Glutamatergic neuron (in vitro differentiated cells): ENCODE data around the gene ZNF428. TPM values are rescaled to one million over a fixed set of nuclear protein-coding genes. Genes with fewer than 3 reads are reported as not detected.

Experiments
- DNase-seq: peaks from one replicate; pipeline ENCODE4 v3.0.0; 2022
- H3K27ac Mint-ChIP-seq: one replicate; pipeline ENCODE4 v1.8.0; 2020; ENCODE audit warnings: mild to moderate bottlenecking, mixed read lengths, inconsistent platforms; ENCODE audit not compliant: unreplicated experiment
- H3K27me3 Mint-ChIP-seq: one replicate; pipeline ENCODE4 v1.8.0; 2020; ENCODE audit warnings: mild to moderate bottlenecking, moderate library complexity, mixed read lengths, inconsistent platforms; ENCODE audit not compliant: unreplicated experiment
- H3K36me3 Mint-ChIP-seq: one replicate; pipeline ENCODE4 v1.8.0; 2020; ENCODE audit warnings: mild to moderate bottlenecking, mixed read lengths, inconsistent platforms; ENCODE audit not compliant: unreplicated experiment
- H3K4me1 Mint-ChIP-seq: one replicate; pipeline ENCODE4 v1.8.0; 2020; ENCODE audit warnings: mild to moderate bottlenecking, low read depth, mixed read lengths, inconsistent platforms; ENCODE audit not compliant: unreplicated experiment
- H3K4me3 Mint-ChIP-seq: one replicate; pipeline ENCODE4 v1.8.0; 2020; ENCODE audit warnings: mild to moderate bottlenecking, mixed read lengths, inconsistent platforms; ENCODE audit not compliant: unreplicated experiment
- H3K9me3 Mint-ChIP-seq: one replicate; pipeline ENCODE4 v1.8.0; 2020; ENCODE audit warnings: mild to moderate bottlenecking, moderate library complexity, mixed read lengths, inconsistent platforms; ENCODE audit not compliant: unreplicated experiment
- total RNA-seq: library from RNA; stranded (reverse); fragmentation: NEBNext Ultra II Directional; extraction: Animal tissue kit (Norgen Biotek cat#: 25700); gene quantifications from one replicate; pipeline ENCODE4 v1.2.1, GENCODE V29; 2021; ENCODE audit not compliant: unreplicated experiment
- TF ChIP-seq, protein P1 (sequence below): fragments of 200-600 bp; sonication (generic); IDR thresholded peaks from one replicate; pipeline ENCODE4 v1.5.0; 2021; ENCODE audit not compliant: partially characterized antibody, unreplicated experiment

Gene ZNF428
- total RNA-seq, 1 donor from 2014 or later = 139 TPM

DNA sequence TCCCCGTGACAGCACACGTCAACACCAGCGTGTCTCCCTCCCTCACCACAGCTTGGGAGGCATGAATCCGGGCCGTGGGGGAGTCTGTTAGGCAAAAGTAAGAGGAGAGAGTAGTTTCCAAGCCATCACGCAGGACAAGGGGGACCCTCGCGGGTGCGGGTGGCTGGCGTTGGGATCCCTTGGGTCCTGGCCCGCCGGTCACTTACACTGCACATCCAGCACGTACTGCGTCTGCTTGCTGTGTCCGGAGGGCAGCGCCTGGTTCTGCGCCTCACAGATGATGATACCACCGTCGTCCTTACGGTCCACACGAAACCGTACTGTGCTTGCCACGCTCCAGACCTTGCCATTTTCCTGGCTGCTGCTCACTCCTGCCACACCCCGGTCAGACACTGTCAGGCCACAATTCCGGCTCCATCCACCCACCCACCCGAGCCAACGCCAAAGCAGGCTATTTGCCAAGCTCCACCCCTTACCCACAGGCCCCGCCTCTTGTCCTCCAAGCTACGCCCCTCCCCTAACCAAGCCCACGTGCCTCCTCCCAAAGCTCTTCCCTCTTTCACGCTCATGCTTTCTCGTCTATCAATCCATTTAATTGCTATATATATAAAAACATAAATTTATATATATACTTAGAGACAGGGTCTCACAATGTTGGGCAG, 6.6 kb upstream of the ZNF428 start:
- peak; percentile 50 for DNase-seq
- Mint-ChIP-seq H3K9me3 (peaks cover 2% of the 10 kb centered on the region), H3K4me3 (no peak overlapping the region), H3K27ac (no peak overlapping the region), H3K27me3 (peaks cover 4% of the 10 kb centered on the region), H3K36me3 (peaks cover 8% of the 10 kb centered on the region), H3K4me1 (peaks cover 16% of the 10 kb centered on the region)
- TF ChIP-seq, protein P1, sequence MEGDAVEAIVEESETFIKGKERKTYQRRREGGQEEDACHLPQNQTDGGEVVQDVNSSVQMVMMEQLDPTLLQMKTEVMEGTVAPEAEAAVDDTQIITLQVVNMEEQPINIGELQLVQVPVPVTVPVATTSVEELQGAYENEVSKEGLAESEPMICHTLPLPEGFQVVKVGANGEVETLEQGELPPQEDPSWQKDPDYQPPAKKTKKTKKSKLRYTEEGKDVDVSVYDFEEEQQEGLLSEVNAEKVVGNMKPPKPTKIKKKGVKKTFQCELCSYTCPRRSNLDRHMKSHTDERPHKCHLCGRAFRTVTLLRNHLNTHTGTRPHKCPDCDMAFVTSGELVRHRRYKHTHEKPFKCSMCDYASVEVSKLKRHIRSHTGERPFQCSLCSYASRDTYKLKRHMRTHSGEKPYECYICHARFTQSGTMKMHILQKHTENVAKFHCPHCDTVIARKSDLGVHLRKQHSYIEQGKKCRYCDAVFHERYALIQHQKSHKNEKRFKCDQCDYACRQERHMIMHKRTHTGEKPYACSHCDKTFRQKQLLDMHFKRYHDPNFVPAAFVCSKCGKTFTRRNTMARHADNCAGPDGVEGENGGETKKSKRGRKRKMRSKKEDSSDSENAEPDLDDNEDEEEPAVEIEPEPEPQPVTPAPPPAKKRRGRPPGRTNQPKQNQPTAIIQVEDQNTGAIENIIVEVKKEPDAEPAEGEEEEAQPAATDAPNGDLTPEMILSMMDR = no peak

DNA sequence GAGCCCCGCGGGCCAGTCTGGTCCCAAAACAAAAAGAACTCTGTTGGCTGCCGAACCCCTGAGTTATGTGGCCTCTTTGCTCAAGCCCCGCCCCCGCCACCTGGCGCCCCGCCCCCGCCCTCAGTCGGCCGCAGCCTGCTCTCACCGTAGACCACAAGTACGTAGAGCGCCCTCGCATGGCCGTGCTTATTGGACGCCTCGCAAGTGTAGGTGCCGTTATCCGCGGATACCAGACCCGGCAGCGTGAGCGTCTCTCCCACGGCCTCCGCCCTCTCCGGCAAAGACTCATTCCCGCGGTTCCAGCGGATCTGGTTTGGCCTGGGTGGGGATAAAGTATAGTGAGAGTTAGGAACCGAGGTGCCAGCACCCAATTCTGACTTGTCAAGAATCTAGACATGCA, 5.5 kb upstream of the ZNF428 start:
- Mint-ChIP-seq H3K36me3 (peaks cover 8% of the 10 kb centered on the region), H3K27ac (no peak overlapping the region), H3K4me1 (peaks cover 21% of the 10 kb centered on the region), H3K4me3 (no peak overlapping the region), H3K27me3 (peaks cover 8% of the 10 kb centered on the region), H3K9me3 (peaks cover 6% of the 10 kb centered on the region)
- TF ChIP-seq, protein P1 = peak; percentile 31
- DNase-seq = peak; percentile 76

DNA sequence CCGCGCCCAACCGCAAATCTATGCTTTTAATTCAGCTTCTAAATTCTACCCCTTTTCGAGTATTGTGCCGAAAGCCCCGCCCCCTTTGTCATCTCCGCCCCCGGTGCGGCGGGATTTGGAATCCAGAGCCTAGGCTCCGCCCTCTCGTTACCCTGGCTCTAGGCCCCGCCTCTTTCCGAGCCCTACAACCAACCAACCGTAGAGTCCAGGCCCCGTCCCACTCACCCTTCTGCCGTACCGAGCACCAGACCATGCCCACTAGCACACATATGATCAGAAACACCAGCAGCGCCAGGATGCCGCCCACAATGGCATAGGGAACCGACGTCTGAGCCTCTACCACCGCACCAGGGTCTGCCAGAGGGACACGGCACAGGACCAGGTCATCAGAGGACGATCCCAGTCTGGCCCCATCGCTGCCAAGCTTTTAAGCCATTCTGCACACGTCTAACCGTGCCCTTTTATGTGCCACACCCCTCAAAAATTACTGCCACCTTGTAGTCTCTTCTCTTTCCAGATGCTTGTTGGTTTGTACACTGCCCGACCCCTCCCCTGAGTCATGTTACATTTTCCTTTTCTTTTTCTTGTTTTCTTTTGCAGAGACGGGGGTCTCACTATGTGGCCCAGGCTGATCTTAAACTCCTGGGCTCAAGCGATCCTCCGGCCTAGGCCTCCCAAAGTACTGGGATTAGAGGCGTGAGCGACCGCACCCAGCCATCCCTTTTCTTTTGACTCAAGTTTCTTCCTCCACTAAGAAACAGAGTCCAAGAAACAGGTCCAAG, 4.7 kb upstream of the ZNF428 start:
- Mint-ChIP-seq H3K27ac (peak overlapping the region; percentile 14), H3K36me3 (peaks cover 8% of the 10 kb centered on the region), H3K9me3 (peaks cover 11% of the 10 kb centered on the region), H3K4me3 (no peak overlapping the region), H3K4me1 (peaks cover 23% of the 10 kb centered on the region), H3K27me3 (peaks cover 13% of the 10 kb centered on the region)
- DNase-seq = no peak
- TF ChIP-seq, protein P1 = no peak

DNA sequence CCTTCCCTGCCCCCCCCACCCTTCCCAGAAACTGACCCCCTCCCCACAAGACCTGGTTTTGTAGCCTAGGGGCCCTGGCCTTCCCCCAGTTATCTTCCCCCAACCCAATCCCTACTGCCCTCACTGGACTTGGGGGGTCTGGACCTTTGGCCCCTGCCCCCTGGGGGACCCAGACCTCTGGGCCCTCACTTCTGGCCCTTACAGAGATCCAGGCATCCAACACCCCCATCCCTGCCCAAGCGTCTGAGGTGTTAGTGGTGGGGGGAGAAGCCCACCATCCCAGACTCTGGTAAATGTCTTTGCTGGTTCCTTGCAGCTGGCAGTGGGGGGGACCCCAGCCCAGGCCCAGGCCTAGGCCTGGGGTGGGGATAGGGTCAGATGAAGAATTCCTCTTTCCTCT, 3.5 kb upstream of the ZNF428 start:
- Mint-ChIP-seq H3K4me3 (no peak overlapping the region), H3K27ac (no peak overlapping the region), H3K4me1 (peaks cover 19% of the 10 kb centered on the region), H3K27me3 (peaks cover 14% of the 10 kb centered on the region), H3K36me3 (peaks cover 8% of the 10 kb centered on the region), H3K9me3 (peaks cover 14% of the 10 kb centered on the region)
- no peak for DNase-seq
- TF ChIP-seq, protein P1 = no peak

DNA sequence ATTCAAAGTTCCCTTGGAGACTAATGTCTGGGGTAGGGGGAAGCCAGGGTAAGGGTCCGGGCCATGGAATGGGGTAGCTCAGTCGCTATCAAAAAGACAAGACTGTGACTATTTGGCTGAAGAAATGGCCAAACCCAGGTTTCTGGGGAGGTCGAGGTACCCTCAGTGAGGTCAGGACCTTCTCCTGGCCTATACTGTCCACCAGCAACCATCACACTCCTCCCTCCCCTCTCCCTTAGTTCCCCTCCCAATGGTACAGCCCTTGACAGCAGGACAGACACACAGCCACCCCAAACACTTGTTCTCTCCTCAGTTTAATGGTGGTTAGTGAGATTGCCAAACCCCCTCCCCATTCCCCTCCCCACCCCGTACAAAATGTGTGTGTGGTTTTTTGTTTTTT, 2.6 kb upstream of the ZNF428 start:
- no peak overlapping the region for H3K4me3 Mint-ChIP-seq
- peaks cover 14% of the 10 kb centered on the region for H3K27me3 Mint-ChIP-seq
- peaks cover 8% of the 10 kb centered on the region for H3K36me3 Mint-ChIP-seq
- peaks cover 12% of the 10 kb centered on the region for H3K4me1 Mint-ChIP-seq
- TF ChIP-seq, protein P1 = no peak
- H3K9me3 Mint-ChIP-seq = peaks cover 14% of the 10 kb centered on the region
- H3K27ac Mint-ChIP-seq = no peak overlapping the region
- no peak for DNase-seq
